A549 treated with GW870086 at 1 μM for 4 hours (cell line): Measurements from ENCODE around the gene OXLD1. TPM values are rescaled to one million over a fixed set of nuclear protein-coding genes. Genes with fewer than 3 reads are reported as not detected.

Source experiments
- total RNA-seq: library from RNA; stranded (reverse); fragments of 200-300 nt; extraction: Qiagen RNA extraction; gene quantifications from 5 replicates; pipeline ENCODE4 v1.2.3, GENCODE V29; 2022; ENCODE audit warnings: low read depth

OXLD1 gene
- total RNA-seq: 37.5 to 61.3 TPM (median 57.4 TPM) in 5 replicates

GRCh38 chr17:81666342-81667191 is at the start of gene OXLD1, which contains the start of gene CCDC137:
Gene OXLD1 (minus strand): TSS chr17:81666605. CDS start chr17:81666577, 28 bp downstream.
Gene CCDC137 (plus strand): TSS chr17:81666737. CDS start chr17:81666767, 30 bp downstream.

GRCh38 chr17:81711814-81712467 is 45.5 kb upstream of the OXLD1 start, which contains the start of gene SLC25A10:
Gene SLC25A10 (plus strand): TSS chr17:81712284. CDS start chr17:81712427, 143 bp downstream.

GRCh38 chr17:81702934-81703746 is 36.7 kb upstream of the OXLD1 start, which contains the start of gene MRPL12:
Gene MRPL12 (plus strand): TSS chr17:81703367. CDS start chr17:81703502, 135 bp downstream.

GRCh38 chr17:81683584-81684441 is 17.4 kb upstream of the OXLD1 start, which contains the start of the genes ARL16 and HGS:
Gene ARL16 (minus strand): TSS chr17:81683797. CDS start chr17:81683753, 44 bp downstream.
Gene HGS (plus strand): TSS chr17:81684011. CDS start chr17:81684067, 56 bp downstream.

GRCh38 chr17:81656118-81656743 is 10.2 kb downstream of the OXLD1 start, which contains the start of gene PDE6G:
Gene PDE6G (minus strand): TSS chr17:81656542. CDS start chr17:81653305, 3,237 bp downstream.

GRCh38 chr17:81636505-81637288 is 29.7 kb downstream of the OXLD1 start, which contains the start of the genes NPLOC4 and TSPAN10:
Gene NPLOC4 (minus strand): TSS chr17:81637112. CDS start chr17:81636930, 182 bp downstream.
Gene TSPAN10 (plus strand): TSS chr17:81637196. CDS start chr17:81642413, 5,217 bp downstream.

Other genes starting within 250 kb of the OXLD1 start
- gene ACTG1, start 153.8 kb downstream of the OXLD1 start, total RNA-seq: 4,800 to 5,938 TPM (median 5,251 TPM) in 5 replicates
- 0.71 to 1.4 TPM (median 0.79 TPM) in 5 replicates for gene FSCN2, start 138.2 kb downstream of the OXLD1 start, total RNA-seq
- gene FAAP100, start 114.3 kb downstream of the OXLD1 start, total RNA-seq: 19.0 to 27.6 TPM (median 25.8 TPM) in 5 replicates
- gene NPLOC4, start 29.5 kb downstream of the OXLD1 start, total RNA-seq: 86.1 to 108 TPM (median 97.3 TPM) in 5 replicates
- gene TSPAN10, start 29.4 kb downstream of the OXLD1 start, total RNA-seq: 4.2 to 5.9 TPM (median 4.7 TPM) in 5 replicates
- 1.6 to 3.1 TPM (median 2.3 TPM) in 5 replicates for gene PDE6G, start 10.1 kb downstream of the OXLD1 start, total RNA-seq
- 58.3 to 75.7 TPM (median 65.0 TPM) in 5 replicates for gene CCDC137, start 132 bp upstream of the OXLD1 start, total RNA-seq
- gene ARL16, start 17.2 kb upstream of the OXLD1 start, total RNA-seq: 47.7 to 57.9 TPM (median 50.2 TPM) in 5 replicates
- gene HGS, start 17.4 kb upstream of the OXLD1 start, total RNA-seq: 138 to 202 TPM (median 194 TPM) in 5 replicates
- gene MRPL12, start 36.8 kb upstream of the OXLD1 start, total RNA-seq: 243 to 327 TPM (median 298 TPM) in 5 replicates
- 29.3 to 45.2 TPM (median 44.6 TPM) in 5 replicates for gene SLC25A10, start 45.7 kb upstream of the OXLD1 start, total RNA-seq
- 0.15 to 0.67 TPM (median 0.54 TPM) in 5 replicates for gene GCGR, start 137.5 kb upstream of the OXLD1 start, total RNA-seq
- gene MCRIP1, start 166.7 kb upstream of the OXLD1 start, total RNA-seq: 73.8 to 102 TPM (median 99.3 TPM) in 5 replicates
- 0.19 to 0.47 TPM (median 0.24 TPM) in 4 of 5 replicates, not detected in the other for gene PPP1R27, start 168.4 kb upstream of the OXLD1 start, total RNA-seq
- 672 to 719 TPM (median 681 TPM) in 5 replicates for gene P4HB, start 193.9 kb upstream of the OXLD1 start, total RNA-seq
- 558 to 703 TPM (median 590 TPM) in 5 replicates for gene ARHGDIA, start 204.7 kb upstream of the OXLD1 start, total RNA-seq
- gene ALYREF, start 225.0 kb upstream of the OXLD1 start, total RNA-seq: 171 to 261 TPM (median 232 TPM) in 5 replicates
- gene ANAPC11, start 225.1 kb upstream of the OXLD1 start, total RNA-seq: 208 to 312 TPM (median 266 TPM) in 5 replicates
- 0.27 to 0.84 TPM (median 0.53 TPM) in 5 replicates for gene NPB, start 235.6 kb upstream of the OXLD1 start, total RNA-seq
- 15.4 to 22.5 TPM (median 19.0 TPM) in 5 replicates for gene PCYT2, start 244.8 kb upstream of the OXLD1 start, total RNA-seq